HEK293 (cell line): Measurements from ENCODE around the gene TOMM6.

ENCODE experiments used
- CTCF ChIA-PET: fragments of 350-600 bp; formaldehyde crosslinking; extraction: SDS; loops from one replicate; lab custom pipeline; 2021; ENCODE audit warnings: antibody characterized with exemption; lab: Yijun Ruan, JAX
- POLR2A ChIA-PET: fragments of 300-600 bp; formaldehyde crosslinking; extraction: SDS; loops from one replicate; lab custom pipeline; 2020; ENCODE audit warnings: antibody characterized with exemption, inconsistent platforms; lab: Yijun Ruan, JAX
- H3K27ac ChIP-seq: fragments of 200-500 bp; sonication (Bioruptor generic); 2 replicates; pipeline ENCODE4 v1.5.1; 2014; ENCODE audit warnings: low read depth, low read length, control low read depth, inconsistent platforms; ENCODE audit errors: extremely low read depth
- H3K36me3 ChIP-seq, 2 experiments: fragments of 200-500 bp in 1 of 2; sonication (Bioruptor generic) in 1 of 2; 1 replicate in 1 of 2; 2 replicates in 1 of 2; pipeline ENCODE4 v1.5.1; 2014 to 2017; ENCODE audit warnings: inconsistent platforms in 2 of 2, low read length in 2 of 2; ENCODE audit not compliant: control insufficient read depth in 2 of 2, insufficient read depth in 1 of 2
- H3K4me1 ChIP-seq: fragments of 200-500 bp; sonication (Bioruptor generic); 2 replicates; pipeline ENCODE4 v1.5.1; 2014; ENCODE audit warnings: mild to moderate bottlenecking, low read length, inconsistent platforms; ENCODE audit not compliant: control insufficient read depth, insufficient read depth
- H3K4me3 ChIP-seq: 2 replicates; pipeline ENCODE4 v1.5.1; 2011; ENCODE audit warnings: low read depth, mild to moderate bottlenecking, control low read depth, low read length, moderate library complexity
- H3K9me3 ChIP-seq: fragments of 200-500 bp; sonication (Bioruptor generic); 2 replicates; pipeline ENCODE4 v1.5.1; 2014; ENCODE audit warnings: low read depth, low read length, inconsistent platforms; ENCODE audit not compliant: control insufficient read depth, insufficient read depth
- BCL11B ChIP-seq: fragments of 450-650 bp; formaldehyde crosslinking; IDR thresholded peaks from 2 replicates; pipeline ENCODE4 v1.5.1; 2016; ENCODE audit warnings: low read depth, missing biosample characterization, missing genetic modification characterization
- GLIS2 ChIP-seq: fragments of 450-650 bp; formaldehyde crosslinking; IDR thresholded peaks from 2 replicates; pipeline ENCODE4 v1.5.1; 2016; ENCODE audit warnings: missing biosample characterization, missing genetic modification characterization
- HOXD13 ChIP-seq: sonication (generic); formaldehyde crosslinking; IDR thresholded peaks from 2 replicates; pipeline ENCODE4 v1.8.0; 2022; ENCODE audit warnings: missing genetic modification reagents, borderline replicate concordance
- KLF7 ChIP-seq: fragments of 450-650 bp; formaldehyde crosslinking; IDR thresholded peaks from 2 replicates; pipeline ENCODE4 v1.5.1; 2016; ENCODE audit warnings: missing biosample characterization, missing genetic modification characterization, borderline replicate concordance
- KLF8 ChIP-seq: fragments of 450-650 bp; formaldehyde crosslinking; IDR thresholded peaks from 2 replicates; pipeline ENCODE4 v1.5.1; 2016; ENCODE audit warnings: missing biosample characterization, missing genetic modification characterization
- SCRT1 ChIP-seq: fragments of 450-650 bp; formaldehyde crosslinking; IDR thresholded peaks from 2 replicates; pipeline ENCODE4 v1.5.1; 2016; ENCODE audit warnings: missing biosample characterization, missing genetic modification characterization, borderline replicate concordance
- SCRT2 ChIP-seq: fragments of 450-650 bp; formaldehyde crosslinking; IDR thresholded peaks from 2 replicates; pipeline ENCODE4 v1.5.1; 2016; ENCODE audit warnings: missing biosample characterization, missing genetic modification characterization
- WT1 ChIP-seq: fragments of 450-650 bp; formaldehyde crosslinking; IDR thresholded peaks from 2 replicates; pipeline ENCODE4 v1.5.1; 2016; ENCODE audit warnings: missing biosample characterization, missing genetic modification characterization
- YY1 ChIP-seq: fragments of 450-650 bp; formaldehyde crosslinking; IDR thresholded peaks from 2 replicates; pipeline ENCODE4 v1.5.1; 2018; ENCODE audit warnings: missing biosample characterization, missing genetic modification characterization
- ZBTB17 ChIP-seq: fragments of 450-650 bp; formaldehyde crosslinking; IDR thresholded peaks from 2 replicates; pipeline ENCODE4 v1.5.1; 2016; ENCODE audit warnings: missing biosample characterization, missing genetic modification characterization
- ZBTB20 ChIP-seq: fragments of 450-650 bp; formaldehyde crosslinking; IDR thresholded peaks from 2 replicates; pipeline ENCODE4 v1.5.1; 2016; ENCODE audit warnings: missing biosample characterization, missing genetic modification characterization
- ZBTB21 ChIP-seq: fragments of 450-650 bp; formaldehyde crosslinking; IDR thresholded peaks from 2 replicates; pipeline ENCODE4 v1.5.1; 2017; ENCODE audit warnings: missing biosample characterization, missing genetic modification characterization
- ZBTB48 ChIP-seq: fragments of 450-650 bp; formaldehyde crosslinking; IDR thresholded peaks from 2 replicates; pipeline ENCODE4 v1.5.1; 2016; ENCODE audit warnings: missing biosample characterization, missing genetic modification characterization
- ZBTB8A ChIP-seq: fragments of 450-650 bp; formaldehyde crosslinking; IDR thresholded peaks from 2 replicates; pipeline ENCODE4 v1.5.1; 2016; ENCODE audit warnings: missing biosample characterization, missing genetic modification characterization
- ZNF133 ChIP-seq: fragments of 450-650 bp; formaldehyde crosslinking; IDR thresholded peaks from 2 replicates; pipeline ENCODE4 v1.5.1; 2016; ENCODE audit warnings: missing biosample characterization, missing genetic modification characterization
- ZNF169 ChIP-seq: fragments of 450-650 bp; formaldehyde crosslinking; IDR thresholded peaks from 2 replicates; pipeline ENCODE4 v1.5.1; 2016; ENCODE audit warnings: missing biosample characterization, missing genetic modification characterization
- ZNF174 ChIP-seq: fragments of 450-650 bp; formaldehyde crosslinking; IDR thresholded peaks from 2 replicates; pipeline ENCODE4 v1.5.0; 2017; ENCODE audit warnings: missing biosample characterization, mild to moderate bottlenecking, missing genetic modification characterization
- ZNF2 ChIP-seq: fragments of 450-650 bp; formaldehyde crosslinking; IDR thresholded peaks from 2 replicates; pipeline ENCODE4 v1.5.1; 2016; ENCODE audit warnings: missing biosample characterization, missing genetic modification characterization
- ZNF214 ChIP-seq: fragments of 450-650 bp; formaldehyde crosslinking; IDR thresholded peaks from 2 replicates; pipeline ENCODE4 v1.5.1; 2017; ENCODE audit warnings: missing biosample characterization, mild to moderate bottlenecking, missing genetic modification characterization, borderline replicate concordance
- ZNF239 ChIP-seq: fragments of 450-650 bp; formaldehyde crosslinking; IDR thresholded peaks from 2 replicates; pipeline ENCODE4 v1.5.1; 2016; ENCODE audit warnings: missing biosample characterization, missing genetic modification characterization
- ZNF24 ChIP-seq: fragments of 450-650 bp; formaldehyde crosslinking; IDR thresholded peaks from 2 replicates; pipeline ENCODE4 v1.5.1; 2016; ENCODE audit warnings: missing biosample characterization, missing genetic modification characterization
- ZNF311 ChIP-seq: fragments of 450-650 bp; formaldehyde crosslinking; IDR thresholded peaks from 2 replicates; pipeline ENCODE4 v1.5.1; 2017; ENCODE audit warnings: missing biosample characterization, missing genetic modification characterization, borderline replicate concordance
- ZNF366 ChIP-seq: fragments of 450-650 bp; formaldehyde crosslinking; conservative IDR thresholded peaks from 2 replicates; pipeline ENCODE4 v1.5.1; 2016; ENCODE audit warnings: missing biosample characterization, missing genetic modification characterization
- ZNF404 ChIP-seq: fragments of 450-650 bp; formaldehyde crosslinking; IDR thresholded peaks from 2 replicates; pipeline ENCODE4 v1.5.1; 2017; ENCODE audit warnings: missing biosample characterization, missing genetic modification characterization
- ZNF449 ChIP-seq: fragments of 450-650 bp; formaldehyde crosslinking; IDR thresholded peaks from 2 replicates; pipeline ENCODE4 v1.5.1; 2017; ENCODE audit warnings: missing biosample characterization, mild to moderate bottlenecking, missing genetic modification characterization, moderate library complexity
- ZNF48 ChIP-seq: fragments of 450-650 bp; formaldehyde crosslinking; IDR thresholded peaks from 2 replicates; pipeline ENCODE4 v1.5.1; 2016; ENCODE audit warnings: missing biosample characterization, missing genetic modification characterization
- ZNF521 ChIP-seq: fragments of 450-650 bp; formaldehyde crosslinking; IDR thresholded peaks from 2 replicates; pipeline ENCODE4 v1.5.1; 2017; ENCODE audit warnings: missing biosample characterization, mild to moderate bottlenecking, missing genetic modification characterization
- ZNF596 ChIP-seq: fragments of 450-650 bp; IDR thresholded peaks from 2 replicates; pipeline ENCODE4 v1.5.0; 2018; ENCODE audit warnings: missing biosample characterization, mild to moderate bottlenecking, missing genetic modification characterization, moderate library complexity
- ZNF600 ChIP-seq: fragments of 450-650 bp; formaldehyde crosslinking; IDR thresholded peaks from 2 replicates; pipeline ENCODE4 v1.5.1; 2016; ENCODE audit warnings: missing biosample characterization, missing genetic modification characterization
- ZNF623 ChIP-seq: fragments of 450-650 bp; formaldehyde crosslinking; IDR thresholded peaks from 2 replicates; pipeline ENCODE4 v1.5.1; 2016; ENCODE audit warnings: missing biosample characterization, missing genetic modification characterization
- ZNF654 ChIP-seq: fragments of 450-650 bp; formaldehyde crosslinking; IDR thresholded peaks from 2 replicates; pipeline ENCODE4 v1.5.1; 2016; ENCODE audit warnings: low read depth, missing biosample characterization, missing genetic modification characterization
- ZNF670 ChIP-seq: fragments of 450-650 bp; formaldehyde crosslinking; IDR thresholded peaks from 2 replicates; pipeline ENCODE4 v1.5.1; 2016; ENCODE audit warnings: missing biosample characterization, missing genetic modification characterization, low read depth
- ZNF707 ChIP-seq: fragments of 450-650 bp; formaldehyde crosslinking; IDR thresholded peaks from 2 replicates; pipeline ENCODE4 v1.5.1; 2016; ENCODE audit warnings: missing biosample characterization, missing genetic modification characterization
- ZNF792 ChIP-seq: fragments of 450-650 bp; formaldehyde crosslinking; IDR thresholded peaks from 2 replicates; pipeline ENCODE4 v1.5.1; 2016; ENCODE audit warnings: missing biosample characterization, missing genetic modification characterization
- ZNF843 ChIP-seq: fragments of 450-650 bp; formaldehyde crosslinking; IDR thresholded peaks from 2 replicates; pipeline ENCODE4 v1.5.1; 2016; ENCODE audit warnings: missing biosample characterization, missing genetic modification characterization

The TOMM6 gene

GRCh38 chr6:41785689-41786450, 1.6 kb upstream of the TOMM6 start:
- H3K4me1 ChIP-seq, result peaks cover 2% of the 10 kb centered on the region
- TF ChIP-seq ZNF707 (tag by site-specific recombination) (no peak), WT1 (tag by site-specific recombination) (no peak), ZNF311 (tag by site-specific recombination) (no peak), ZNF24 (tag by site-specific recombination) (peak; percentile 90), ZBTB8A (tag by site-specific recombination) (no peak), ZNF239 (tag by site-specific recombination) (no peak), ZNF48 (tag by site-specific recombination) (no peak), ZBTB48 (tag by site-specific recombination) (peak; percentile 71), BCL11B (tag by site-specific recombination) (no peak), ZNF174 (no peak), ZNF404 (tag by site-specific recombination) (no peak), ZNF792 (tag by site-specific recombination) (no peak), ZNF366 (tag by site-specific recombination) (peak; percentile 38; the same call in 1 of the 2 replicates), ZNF654 (no peak), ZNF449 (no peak), ZBTB21 (no peak), ZNF670 (tag by site-specific recombination) (no peak), ZNF2 (tag by site-specific recombination) (0 out of 2 replicates have a peak, but pooled peaks have one; percentile 19), ZBTB20 (tag by site-specific recombination) (peak; percentile 48; the same call in 1 of the 2 replicates), ZNF169 (no peak), ZNF214 (tag by site-specific recombination) (no peak), SCRT2 (no peak), ZNF521 (tag by site-specific recombination) (no peak)
- POLR2A ChIA-PET, result interaction anchor here (1.1 to 4.3 kb wide), 8 partner anchors 9 to 440 kb away, joined by 3 to 34 read pairs (median 6); partner anchors contain the start of genes BYSL, MED20, TAF8 and USP49
- peak overlapping the region; percentile 67 for H3K4me3 ChIP-seq
- H3K9me3 ChIP-seq, result no peaks in the 10 kb centered on the region
- H3K27ac ChIP-seq, result peak overlapping the region; percentile 12; the same call in 1 of the 2 replicates
- CTCF ChIA-PET, result interaction anchor here (0.6 to 10.9 kb wide), 51 partner anchors 9 to 1093 kb away, joined by 3 to 192 read pairs (median 6); partner anchors contain the start of genes BYSL, CCND3, MED20 and RPL7L1
- peaks cover 11 to 34% of the 10 kb centered on the region in 2 experiments for H3K36me3 ChIP-seq

- H3K4me3 ChIP-seq, result peak overlapping the region; percentile 67
- TF ChIP-seq ZNF311 (tag by site-specific recombination), result no peak
- no peak; the same call in 1 of the 2 replicates for TF ChIP-seq ZNF623
- no peak for TF ChIP-seq SCRT1 (tag by site-specific recombination)
- peak; percentile 18; the same call in 1 of the 2 replicates for TF ChIP-seq KLF7 (tag by site-specific recombination)
- TF ChIP-seq KLF8 (tag by site-specific recombination), result peak; percentile 43; the same call in 1 of the 2 replicates
- peak; percentile 87 for TF ChIP-seq GLIS2 (tag by site-specific recombination)
- no peak for TF ChIP-seq YY1 (tag by site-specific recombination)
- TF ChIP-seq ZNF596 (tag by site-specific recombination), result no peak
- peak; percentile 92; the same call in 1 of the 2 replicates for TF ChIP-seq ZNF600 (tag by site-specific recombination)
- TF ChIP-seq HOXD13 (CRISPR knock-in tag), result no peak
- no peak for TF ChIP-seq ZNF133 (tag by site-specific recombination)
- no peak for TF ChIP-seq ZNF843 (tag by site-specific recombination)
- no peak for TF ChIP-seq ZBTB17
These were observed 859 bp upstream of the TOMM6 start for GRCh38 chr6:41786451-41787218.

More at GRCh38 chr6:41786451-41787218, 859 bp upstream of the TOMM6 start:
- ChIA-PET POLR2A (interaction anchor here (0.7 to 4.3 kb wide), 17 partner anchors 8 to 1093 kb away, joined by 3 to 34 read pairs (median 4); partner anchors contain the start of genes BYSL, MED20, RPL7L1 and TAF8), CTCF (interaction anchor here (0.6 to 10.9 kb wide), 75 partner anchors 8 to 439 kb away, joined by 3 to 192 read pairs (median 4); partner anchors contain the start of genes BYSL, CCND3, MED20 and TAF8)
- H3K4me1 ChIP-seq, result no peaks in the 10 kb centered on the region; the same call in 1 of the 2 replicates
- H3K9me3 ChIP-seq, result no peaks in the 10 kb centered on the region
- H3K36me3 ChIP-seq, result peaks cover 11 to 40% of the 10 kb centered on the region in 2 experiments
- H3K27ac ChIP-seq, result peak overlapping the region; percentile 67; the same call in 1 of the 2 replicates
